NK-92 (cell line): ENCODE measurements around the gene RECK.
A peak's percentile ranks its signal among the peaks of the same experiment; 100 is the strongest.

Source experiments
- DNase-seq: peaks from one replicate; lab custom pipeline; 2025; ENCODE audit not compliant: unreplicated experiment; lab: John Stamatoyannopoulos, UW

The RECK gene

DNA sequence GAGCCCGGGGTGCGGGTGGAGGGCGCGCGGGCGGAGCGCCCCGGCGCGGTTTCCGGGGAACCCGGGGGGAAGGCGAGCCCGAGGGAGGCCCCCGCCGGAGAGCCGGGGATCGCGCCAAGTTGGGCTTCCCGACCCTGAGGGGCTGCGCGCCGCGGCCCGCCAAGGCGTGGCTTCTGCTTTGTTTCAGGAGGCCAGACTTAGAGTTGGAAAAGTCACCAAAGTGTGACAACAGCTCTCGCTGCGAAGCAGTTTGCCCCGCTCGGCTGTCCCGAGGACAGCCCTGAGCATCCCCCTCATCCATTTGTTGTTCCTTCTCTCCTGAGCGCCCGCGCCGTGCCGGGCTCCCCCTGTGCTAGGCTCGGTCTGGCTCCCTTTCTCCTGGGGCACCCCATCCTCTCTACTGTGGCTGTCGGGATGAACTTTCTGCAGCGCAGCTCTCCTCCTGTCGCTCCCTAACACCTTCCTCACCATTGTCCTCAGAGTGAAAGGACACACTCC is 100.2 kb downstream of the RECK start:
- no peak for DNase-seq

DNA sequence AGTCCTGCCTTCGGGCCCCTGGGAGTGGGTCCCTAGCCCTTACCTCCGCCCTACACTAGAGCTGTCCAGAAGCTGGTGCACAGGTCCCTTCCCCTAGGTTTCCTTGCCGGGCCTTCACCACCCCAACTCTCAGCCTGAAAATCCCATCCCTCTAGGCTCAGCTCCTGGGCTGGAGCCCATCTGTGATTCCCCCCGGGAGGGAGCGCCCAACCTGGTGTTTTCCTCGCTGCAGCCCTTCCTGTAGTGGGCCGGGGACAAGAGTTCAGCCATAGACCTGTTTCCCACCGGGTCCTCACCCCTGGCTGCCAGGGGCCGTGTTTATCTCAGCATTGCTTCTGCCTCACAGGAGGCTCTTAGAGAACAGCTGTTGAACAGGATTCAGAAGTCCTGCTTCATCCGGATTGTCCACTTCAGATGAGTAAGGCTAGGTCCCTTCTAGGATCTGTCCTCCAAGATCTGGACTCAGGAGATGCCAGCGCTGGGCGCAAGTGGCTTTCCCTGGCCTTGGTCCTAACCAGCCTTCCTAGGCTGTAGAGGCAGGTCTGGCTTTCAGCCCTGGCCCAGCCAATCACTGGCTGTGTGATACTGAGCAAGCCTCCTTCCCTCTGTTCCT is 100.8 kb downstream of the RECK start:
- no peak for DNase-seq

DNA sequence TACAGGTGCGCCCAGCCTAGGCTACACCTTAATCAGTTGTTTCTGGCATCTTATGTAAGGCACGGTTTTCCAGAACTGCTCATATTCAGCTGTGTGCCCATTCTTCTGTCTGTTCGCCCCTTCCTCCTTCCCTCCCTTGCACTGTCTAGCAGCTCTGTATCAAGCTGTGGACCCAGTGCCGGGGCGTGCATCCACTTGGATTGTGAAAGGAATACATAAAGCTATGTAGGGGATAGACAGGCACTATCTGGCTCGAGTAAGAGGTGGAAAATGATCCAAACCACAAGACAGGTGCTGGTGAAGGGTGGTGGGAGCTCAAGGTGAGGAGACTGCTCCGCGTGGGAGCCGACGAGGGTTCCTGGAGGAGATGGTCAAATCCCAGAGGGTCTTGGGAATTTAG is 101.8 kb downstream of the RECK start:
- DNase-seq, result no peak

DNA sequence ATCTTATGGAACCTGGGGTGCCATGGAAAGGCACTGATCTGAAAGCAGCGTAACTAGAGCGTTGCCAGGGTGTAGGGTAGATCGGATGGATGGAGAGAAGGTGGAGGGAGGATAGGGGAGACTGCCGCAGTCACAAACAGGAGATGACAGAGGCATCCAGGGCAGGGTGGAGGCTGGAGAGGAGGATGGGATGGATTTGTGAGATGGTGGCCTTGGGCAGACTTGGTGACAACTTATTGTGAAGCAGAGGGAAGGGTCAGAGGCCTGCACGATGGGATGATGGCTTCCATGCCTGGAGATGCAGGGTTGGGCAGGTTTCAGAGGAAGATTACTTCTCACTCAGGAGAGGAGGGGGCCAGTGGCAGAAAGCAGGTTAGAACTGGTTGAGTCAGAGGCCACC is 102.2 kb downstream of the RECK start:
- DNase-seq, result no peak

DNA sequence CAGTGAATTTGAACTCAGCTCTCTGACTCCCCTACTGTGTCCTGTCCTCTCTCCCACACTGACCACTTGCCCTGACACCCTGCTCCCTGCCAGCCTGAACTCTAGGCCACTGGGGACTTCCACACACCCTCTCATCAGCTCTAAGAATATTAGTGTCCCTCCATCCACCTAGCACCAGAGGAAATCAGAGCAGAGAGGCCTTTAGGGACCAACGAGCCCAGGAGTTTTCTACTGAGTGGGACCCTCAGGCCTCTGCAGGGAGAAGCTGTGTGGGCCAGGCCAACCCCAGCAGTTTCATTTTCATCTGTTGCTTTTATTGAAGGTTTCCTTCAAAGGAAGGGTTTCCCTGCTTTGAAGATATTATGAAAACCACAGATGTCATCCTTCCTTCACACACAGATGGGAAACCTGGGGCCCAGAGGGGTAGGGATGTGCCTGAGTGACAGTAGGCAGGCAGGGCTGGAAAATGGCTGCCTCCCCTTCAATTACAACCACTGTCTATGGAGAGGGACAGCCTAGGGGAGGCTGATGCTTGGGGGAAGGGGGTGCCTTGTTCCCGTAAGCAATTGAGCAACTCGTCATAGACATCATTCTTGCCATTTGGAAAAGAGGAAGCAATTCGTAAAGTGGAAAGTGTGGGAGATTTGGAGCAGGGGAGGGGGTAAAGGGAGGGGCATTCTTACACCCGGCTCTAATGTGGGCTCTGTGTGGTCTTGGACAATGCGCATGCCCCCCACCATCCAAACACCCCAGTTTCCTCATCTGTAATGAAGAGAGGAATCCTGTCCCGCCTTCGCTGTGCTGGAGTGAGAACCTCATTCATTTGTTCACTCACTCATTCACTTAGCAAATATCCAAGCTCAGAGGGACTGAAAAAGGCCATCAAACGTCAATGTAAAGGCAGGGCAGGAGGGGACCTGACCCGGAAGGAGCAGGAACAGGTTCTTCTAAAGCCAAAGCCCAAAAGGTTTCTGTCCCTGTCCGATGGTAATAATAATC is 103.7 kb downstream of the RECK start:
- no peak for DNase-seq

DNA sequence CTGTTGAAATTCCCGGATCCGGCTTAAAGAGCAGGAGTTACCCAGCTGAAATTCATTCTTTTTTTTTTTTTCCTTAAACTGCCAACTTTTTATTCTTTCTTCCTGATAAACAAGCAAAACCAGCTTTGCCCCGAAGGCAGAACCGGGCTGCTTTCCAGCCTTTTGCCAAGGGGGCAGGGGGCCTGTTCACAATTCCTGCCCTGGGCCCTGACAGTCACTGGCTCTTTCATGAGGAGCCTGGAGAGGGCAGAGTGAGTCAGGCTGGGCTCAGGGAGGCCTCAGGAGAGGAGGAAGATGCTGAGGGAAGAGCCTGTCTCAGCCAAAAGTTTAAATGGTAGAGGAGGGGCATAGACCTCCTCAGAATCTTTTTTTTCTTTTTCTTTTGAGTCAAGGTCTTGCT is 104.6 kb downstream of the RECK start:
- DNase-seq, result no peak

DNA sequence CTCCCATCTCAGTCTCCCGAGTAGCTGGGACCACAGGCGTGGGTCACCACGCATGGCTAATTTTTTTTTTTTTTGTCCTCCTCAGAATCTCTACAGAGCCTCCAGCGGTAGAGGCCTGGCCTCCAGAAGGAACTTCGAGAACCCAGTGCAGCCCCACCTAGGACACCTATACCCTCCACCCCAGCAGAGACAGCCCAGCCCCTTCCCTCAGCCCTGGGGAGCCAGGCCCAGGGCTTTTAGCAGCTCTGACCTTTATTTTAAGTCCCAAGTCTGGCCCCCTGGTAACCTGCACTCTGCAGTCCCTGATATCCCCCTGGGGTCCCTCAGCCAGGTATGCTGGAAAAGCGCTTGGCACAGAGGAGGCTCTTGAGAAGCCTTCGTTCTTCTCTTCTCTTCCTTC is 105.0 kb downstream of the RECK start:
- no peak for DNase-seq

DNA sequence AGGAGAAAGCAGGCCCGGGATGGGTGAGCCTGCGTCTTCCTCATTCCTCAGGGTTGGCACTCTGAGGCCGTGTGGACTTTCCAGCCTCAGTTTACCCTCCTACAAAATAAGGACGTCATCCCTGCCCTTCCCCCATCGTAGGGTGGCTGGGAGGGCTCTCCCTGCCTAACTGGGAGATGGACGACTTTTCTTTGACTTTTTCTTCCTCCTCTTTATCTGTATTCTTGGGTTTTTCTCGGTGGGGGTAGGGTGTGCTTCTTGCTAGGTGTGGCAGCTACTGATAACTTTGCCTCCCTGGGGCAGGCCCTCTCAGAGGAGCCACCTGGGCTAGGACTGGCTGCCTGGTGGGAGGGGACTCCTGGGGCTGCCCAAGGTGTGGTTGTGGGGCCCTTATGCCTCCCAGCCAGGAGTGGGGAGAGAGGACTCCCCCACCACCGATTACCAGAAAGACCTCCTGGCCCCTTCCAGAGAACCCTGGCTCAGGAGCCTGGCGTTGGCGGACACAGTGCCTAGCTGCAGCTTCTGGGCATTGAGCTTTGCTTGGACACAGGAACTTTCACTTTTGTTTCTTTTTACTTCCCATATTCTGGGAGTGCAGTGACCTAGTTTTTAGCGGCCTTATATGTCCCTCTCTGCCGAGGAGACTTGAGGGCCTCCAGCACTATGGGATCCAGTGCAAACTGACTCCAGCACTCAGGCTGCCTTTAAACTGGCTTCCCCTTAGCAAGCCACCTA is 106.0 kb downstream of the RECK start:
- DNase-seq, result no peak

DNA sequence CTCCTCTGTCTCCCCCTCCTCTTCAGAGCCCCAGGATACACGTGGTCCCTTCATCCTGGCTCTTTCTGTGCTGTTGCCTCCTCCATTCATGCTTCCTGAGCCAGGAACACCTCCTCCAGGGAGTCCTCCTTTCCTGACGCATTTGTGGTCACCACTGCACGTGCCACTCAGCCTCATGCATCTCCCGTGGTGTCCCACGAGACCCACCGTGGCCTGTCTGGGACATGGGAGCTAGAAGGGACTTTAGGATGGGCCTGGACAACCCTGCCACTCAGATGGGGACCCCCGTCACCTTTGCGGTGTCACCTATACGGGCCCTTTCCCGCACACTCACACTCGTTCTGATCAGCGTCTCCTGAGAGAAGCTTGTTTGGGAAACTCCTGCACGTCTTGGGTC is 106.5 kb downstream of the RECK start:
- no peak for DNase-seq

DNA sequence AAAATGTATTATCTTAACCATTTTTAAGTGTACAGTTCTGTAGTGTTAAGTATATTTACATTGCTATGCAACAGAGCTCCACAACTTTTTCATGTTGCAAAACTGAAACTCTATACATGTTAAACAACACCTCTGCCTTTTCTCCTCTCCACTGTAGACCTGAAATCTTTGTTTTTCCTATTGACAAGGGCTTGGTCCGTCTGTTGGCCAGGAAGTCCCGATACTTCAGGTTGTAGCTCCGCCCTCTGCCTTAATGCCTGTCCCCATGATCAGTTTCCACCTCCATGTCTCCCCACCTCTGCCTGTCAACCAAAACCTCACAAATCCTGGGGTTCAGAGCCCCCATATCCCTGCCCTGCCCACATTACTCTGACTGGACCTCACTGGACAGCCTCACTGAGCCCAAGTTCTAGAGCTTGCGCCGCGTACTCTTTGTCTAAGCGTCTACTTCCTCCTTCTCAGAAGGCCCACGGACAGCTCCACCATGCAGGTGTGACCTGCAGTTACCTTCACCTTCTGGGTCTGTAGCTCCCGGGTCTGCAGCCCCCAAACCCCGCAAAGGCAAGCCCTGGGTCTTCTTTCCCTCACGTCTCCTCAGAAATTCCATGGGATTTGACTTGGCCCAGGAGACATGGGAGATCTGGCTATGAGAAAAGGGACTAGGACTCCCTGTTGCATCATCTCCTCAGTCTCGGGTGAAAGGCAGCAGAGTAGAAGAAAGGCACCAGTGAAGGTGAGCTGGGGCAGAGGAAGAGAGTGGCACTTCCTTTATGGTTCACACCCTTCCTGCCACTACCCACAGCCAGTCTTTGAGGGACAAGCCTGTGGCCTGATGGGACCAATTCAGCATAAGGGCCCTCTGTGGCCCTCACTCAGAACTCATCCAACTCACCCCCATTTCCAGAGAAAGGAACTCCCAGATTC is 107.9 kb downstream of the RECK start:
- DNase-seq, result no peak

DNA sequence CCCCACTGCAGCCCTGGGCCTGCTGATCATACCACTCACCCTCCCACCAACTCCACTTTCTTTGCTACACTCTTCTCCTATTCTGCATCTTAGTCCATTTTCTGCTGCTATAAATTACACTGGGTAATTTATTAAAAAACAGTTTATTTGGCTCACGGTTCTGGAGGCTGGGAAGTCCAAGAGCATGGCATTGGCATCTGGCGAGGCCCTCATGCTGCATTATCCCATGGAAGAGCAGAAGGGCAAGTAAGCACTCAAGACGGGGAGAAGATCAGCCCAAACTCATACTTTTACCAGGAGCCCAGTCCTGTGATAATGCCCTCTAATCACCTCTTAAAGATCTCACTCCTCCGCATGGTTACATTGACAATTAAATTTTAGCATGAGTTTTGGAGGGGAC is 109.3 kb downstream of the RECK start:
- DNase-seq, result no peak

DNA sequence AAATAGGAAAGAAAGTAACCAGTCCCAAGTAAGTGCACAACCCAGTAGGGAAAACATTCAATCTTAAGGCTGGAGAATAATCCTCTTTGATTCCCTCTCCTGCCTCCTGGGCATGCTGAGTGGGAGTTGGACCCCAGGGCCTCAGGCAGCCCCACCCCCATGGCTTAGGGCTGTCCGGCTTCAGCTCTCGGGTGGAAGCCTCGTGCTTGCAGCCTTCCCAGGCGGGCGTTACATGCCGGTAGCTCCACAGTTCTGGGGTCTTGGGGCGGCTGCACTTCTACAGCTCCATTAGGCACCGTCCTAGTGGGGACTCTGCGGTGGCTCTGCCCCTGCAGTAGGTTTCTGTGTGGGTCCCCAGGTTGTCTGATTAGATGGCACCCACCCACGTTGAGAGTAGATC is 109.9 kb downstream of the RECK start:
- DNase-seq, result no peak

DNA sequence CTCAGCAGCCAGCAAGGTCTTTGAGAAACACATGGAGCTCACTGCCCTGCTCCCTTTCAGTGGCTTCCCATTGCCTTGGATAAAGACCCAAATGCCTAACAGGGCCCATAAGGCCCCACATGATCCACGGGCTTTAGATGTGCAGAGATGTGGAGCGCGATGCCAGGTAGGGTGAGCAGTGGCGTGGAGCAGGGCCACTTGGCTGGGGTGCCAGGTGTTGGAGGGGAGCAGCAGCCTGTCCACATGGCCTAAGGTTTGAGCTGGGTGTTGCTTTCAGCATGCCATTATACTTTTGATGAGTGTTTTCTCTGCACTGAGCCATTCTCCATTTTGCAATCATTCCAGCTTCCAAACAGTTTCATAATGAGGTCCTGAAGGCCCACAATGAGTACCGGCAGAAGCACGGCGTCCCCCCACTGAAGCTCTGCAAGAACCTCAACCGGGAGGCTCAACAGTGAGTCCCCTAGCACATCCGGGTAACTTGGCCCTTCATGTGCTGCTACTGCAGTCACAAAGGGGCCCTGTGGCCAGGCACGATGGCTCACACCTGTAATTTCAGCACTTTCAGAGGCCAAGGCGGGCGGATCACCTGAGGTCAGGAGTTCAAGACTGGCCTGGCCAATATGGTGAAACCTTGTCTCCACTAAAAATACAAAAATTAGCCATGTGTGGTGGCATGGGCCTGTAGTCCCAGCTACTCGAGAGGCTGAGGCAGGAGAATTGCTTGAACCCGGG is 110.9 kb downstream of the RECK start:
- DNase-seq, result no peak

DNA sequence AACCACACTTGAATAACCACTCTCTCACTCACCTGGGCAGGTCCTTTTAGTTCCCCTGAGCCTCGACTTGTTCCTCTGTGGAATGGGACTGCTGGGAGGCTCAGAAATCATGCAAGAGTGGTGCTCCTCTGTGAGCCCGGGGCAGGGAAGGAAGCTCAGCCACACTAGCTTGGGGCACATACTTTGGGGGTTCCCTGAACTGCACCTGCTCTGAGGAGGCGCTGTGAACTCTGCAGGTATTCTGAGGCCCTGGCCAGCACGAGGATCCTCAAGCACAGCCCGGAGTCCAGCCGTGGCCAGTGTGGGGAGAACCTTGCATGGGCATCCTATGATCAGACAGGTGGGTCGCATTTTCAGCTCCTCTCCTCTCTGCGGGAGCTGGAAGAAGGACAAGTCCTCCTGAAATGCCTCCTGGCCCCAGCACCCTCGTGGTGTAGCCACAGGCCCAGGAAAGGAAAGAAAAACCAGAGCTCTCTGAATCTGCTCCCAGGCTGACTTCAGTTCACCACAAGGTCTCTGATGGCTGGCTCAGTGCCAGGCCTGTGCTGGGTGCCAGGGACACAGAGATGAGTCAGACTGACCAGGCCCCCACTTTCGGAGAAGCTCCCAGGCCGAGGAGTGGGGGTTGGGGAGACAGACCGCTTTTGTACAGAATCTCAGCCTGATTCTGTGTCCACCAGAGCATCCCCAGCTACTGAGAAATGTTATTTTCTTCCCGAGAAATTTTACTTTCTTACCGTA is 111.8 kb downstream of the RECK start:
- no peak for DNase-seq

DNA sequence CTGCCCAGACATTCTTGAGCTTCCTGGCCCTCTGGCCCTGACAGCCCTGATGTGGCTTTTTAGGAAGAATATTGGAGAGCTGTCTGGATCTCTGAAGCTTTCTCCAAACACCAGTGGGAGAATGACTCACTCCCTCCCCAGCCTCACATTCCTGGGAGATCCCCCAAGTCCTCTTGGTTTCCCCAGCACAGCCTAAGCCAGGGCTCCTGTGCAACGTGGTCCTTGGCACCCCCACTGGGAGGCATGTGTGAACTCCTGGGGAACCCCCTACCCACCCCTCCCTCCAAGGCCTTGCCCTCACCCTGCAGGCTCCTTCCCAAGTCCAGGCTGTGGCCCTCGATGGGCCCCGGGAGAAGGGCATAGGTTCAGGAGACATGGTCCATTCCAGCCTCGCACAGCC is 112.5 kb downstream of the RECK start:
- DNase-seq, result no peak

DNA sequence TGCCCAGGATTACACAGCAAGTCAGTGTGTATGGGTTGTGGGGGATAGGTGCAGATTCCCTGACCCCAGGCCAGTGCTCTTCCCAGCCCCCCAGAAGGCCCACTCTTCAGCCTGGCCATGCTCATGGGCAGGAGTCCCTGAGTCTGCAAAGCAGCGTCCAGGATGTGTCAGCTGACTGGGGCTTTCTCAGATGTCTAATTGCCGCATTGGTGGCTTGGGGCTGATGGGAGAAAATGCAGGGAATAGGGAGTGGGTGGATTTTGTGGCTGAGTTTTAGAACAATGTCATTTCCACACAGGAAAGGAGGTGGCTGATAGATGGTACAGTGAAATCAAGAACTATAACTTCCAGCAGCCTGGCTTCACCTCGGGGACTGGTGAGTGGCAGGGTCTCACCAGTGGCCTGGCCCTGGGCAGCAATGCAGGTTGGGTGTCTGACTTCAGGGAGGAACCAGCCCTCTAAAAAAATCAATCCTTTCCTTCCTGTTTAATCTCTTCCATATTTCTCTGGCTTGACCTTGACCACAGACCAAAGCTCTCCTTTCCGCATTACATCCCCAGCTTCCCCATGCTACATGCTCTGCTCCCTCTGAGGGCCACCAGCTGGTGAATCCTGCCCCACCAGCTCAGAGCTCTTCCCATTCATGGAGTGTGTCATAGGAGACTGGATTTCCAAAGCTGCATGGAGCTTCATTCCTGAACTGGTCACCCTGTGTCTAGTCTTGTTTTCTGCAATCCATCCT is 114.0 kb downstream of the RECK start:
- no peak for DNase-seq

DNA sequence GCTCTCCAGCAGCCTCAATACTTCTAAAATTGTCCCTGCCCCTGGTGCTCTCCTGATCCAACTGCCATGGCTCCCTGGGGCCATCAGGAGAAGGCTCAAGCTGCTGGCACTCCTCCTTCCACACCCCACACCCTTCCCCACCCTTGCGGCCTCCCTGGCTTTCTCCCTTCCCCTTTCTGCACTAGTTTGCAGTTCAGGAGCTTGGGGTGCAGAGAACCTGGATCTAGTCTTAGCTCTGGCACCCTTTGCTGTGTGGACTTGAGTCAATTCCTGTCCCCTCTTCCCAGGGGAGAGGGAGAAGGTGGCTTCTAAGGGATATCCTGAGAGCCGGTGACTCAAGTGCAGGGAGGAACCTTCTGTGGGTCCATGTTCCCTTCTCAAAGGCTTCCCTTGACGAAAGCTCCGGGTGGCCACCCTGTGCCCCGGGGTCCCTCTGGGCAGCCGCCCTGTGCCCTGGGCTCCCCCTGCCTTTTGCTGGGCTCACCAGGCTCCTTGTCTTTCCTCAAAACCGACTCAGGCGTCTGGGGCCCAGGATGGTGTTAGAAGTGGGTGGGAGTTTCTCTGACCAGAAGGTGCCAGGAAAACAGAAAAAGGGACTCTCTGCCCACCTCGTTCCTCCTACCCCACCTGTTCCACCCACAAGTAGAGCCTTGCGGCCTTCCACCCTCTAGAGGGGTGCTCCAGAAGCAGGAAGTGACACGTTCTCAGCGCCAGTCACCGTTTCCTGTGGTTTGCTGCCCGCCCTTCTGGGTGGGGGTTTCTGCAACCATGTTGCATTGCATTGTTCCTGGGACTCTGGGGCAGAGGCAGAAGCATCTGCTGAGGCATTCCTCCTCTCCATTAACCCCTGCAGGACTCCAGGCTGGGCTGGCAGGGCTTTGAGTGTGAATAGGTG is 114.8 kb downstream of the RECK start:
- peak; percentile 49 for DNase-seq
